GM18907 (cell line): ENCODE measurements around the gene SOD2.
"Not testable (repeated sequence)": the region's sequence is repeated elsewhere in the genome, so short reads cannot be mapped to it uniquely, and the experiment has no call there.

Experiments
- ATAC-seq: cut with Tn5 transposase; IDR thresholded peaks from one replicate; pipeline ENCODE4 v1.9.1; 2021; ENCODE audit warnings: mild to moderate bottlenecking, moderate library complexity; ENCODE audit not compliant: unreplicated experiment

Gene SOD2

GRCh38 chr6:159716247-159717096 is 23.4 kb upstream of the SOD2 start:
- ATAC-seq = no peak

- no peak for ATAC-seq
Observed at GRCh38 chr6:159715605-159716004, 22.6 kb upstream of the SOD2 start.

DNA sequence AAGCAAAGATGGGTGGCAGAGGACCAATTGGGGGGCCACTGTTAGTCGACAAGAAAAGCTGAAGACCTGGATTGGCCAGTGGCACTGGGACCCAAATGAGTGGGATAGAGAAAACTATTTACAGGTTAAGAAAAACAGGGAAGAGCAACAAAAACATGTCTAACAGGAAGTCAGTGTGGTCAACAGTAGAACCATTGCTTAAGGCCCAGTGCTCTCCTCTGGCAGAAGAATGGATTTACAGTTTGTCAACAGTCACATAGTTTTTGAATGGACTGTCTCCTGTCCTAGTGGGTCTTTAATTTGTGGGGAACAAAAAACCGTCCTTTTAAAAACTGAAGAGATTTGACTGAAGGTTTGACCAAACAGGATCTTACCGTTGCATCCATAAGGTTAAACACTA is 22.1 kb upstream of the SOD2 start:
- no peak for ATAC-seq

DNA sequence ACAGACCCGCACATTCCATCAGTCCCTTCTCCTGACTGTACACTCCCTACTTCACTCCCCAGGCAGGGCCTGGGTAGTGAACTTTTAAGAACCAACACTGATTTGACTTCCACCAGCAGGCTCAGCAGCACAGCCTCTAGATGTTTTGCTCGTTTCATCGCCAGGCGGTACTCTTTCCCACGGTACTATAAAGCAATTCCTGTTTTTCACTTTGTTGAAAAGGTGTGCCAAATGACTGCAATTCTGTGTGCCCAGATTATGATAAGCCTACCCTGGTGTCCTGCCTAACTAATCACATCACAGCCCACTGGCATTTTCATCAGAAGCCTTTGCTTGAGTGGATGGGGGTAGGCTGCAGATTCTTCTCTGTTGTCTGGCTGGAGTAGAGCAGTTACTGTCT is 21.4 kb upstream of the SOD2 start:
- ATAC-seq = no peak

GRCh38 chr6:159713984-159714383 is 20.9 kb upstream of the SOD2 start:
- ATAC-seq = no peak

GRCh38 chr6:159712389-159712788 is 19.3 kb upstream of the SOD2 start:
- ATAC-seq = not testable (repeated sequence)

GRCh38 chr6:159710603-159711002 is 17.6 kb upstream of the SOD2 start:
- ATAC-seq = not testable (repeated sequence)

DNA sequence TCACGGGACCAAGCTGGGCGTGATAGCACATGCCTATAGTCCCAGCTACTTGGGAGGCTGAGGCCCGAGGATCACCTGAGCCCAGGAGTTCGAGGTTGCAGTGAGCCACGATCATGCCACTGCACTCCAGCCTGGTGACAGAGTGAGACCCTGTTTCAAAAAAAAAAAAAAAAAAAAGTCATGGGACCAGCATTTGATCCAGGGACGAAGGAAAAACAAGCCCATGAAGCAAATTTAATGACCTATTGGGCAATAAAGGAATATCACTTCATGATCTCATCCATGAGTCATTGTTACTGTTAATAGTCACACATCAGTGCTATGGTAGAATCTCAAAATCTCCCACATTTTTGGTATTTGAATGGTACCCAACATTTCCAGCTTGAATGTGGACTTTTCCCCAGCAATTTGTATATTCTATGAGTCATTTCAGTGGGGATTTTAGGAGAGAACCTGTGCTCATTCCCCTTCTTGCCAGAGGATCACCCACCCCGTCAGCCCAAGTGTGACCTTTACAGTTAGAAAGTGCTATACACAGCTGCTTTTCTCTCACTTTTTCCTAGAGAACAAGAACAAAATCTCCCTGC is 8.5 kb upstream of the SOD2 start:
- ATAC-seq = no peak

GRCh38 chr6:159700970-159701369 is 7.9 kb upstream of the SOD2 start:
- no peak for ATAC-seq

DNA sequence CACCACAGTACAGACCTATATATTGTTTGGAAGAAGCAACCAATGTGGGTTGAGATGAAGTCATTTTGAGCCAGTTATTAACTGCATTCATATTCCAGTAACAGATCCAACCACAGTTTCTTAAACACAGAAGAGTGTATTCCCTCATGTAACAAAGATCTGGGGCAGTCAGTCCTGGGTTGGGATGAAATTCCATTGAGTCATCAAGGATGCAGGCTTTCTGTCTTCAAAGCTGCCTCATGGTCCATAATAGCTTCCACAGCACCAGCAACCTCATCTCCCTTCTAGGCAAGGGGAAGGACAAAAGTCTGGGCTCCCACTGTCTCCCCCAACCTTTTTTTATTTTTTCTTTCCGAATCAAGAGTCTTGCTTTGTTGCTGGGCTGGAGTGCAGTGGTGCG is 2.9 kb upstream of the SOD2 start:
- ATAC-seq = no peak

GRCh38 chr6:159693894-159694545 is 979 bp upstream of the SOD2 start:
- ATAC-seq = no peak

GRCh38 chr6:159692303-159693127 is 526 bp downstream of the SOD2 start:
- peak; percentile 47 for ATAC-seq

GRCh38 chr6:159691963-159692287 is 1.1 kb downstream of the SOD2 start:
- no peak for ATAC-seq

DNA sequence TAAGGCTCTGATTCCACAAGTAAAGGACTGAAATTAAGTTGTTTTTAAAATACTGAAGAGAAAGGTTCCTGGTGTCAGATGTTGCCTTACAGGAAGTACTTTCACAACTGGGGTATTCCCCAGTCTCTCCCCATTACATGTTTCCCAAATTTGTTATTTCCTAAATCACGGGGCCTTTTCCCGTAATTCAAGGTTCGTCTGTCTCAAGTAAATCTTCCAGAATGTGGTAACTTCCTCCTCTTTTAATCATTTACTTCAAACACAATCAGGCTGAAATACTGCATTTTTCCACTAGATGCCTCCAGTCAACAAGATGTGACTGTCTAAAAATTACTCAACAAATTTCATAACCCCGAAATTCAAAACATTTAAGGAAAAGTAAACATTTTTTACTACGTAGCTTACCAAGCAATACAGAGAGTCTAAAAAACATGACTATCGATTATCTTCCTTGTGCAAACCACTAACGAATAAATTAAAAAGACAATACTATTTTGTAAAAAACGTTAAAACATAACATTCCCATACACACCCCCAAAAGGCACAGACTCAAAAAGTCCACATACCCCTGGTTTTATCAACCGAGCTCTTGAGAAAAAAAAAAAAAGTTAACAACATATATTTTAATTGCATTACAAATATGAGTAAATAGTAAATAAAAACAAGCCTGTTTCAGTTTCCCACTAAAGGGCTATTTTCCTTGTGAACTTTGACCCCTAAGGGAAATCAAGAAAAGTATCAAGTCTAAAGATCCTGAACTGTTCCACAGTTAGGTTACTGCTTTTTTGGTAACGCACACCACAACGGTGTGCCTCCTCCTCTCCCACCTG is 1.7 kb downstream of the SOD2 start:
- ATAC-seq = no peak

DNA sequence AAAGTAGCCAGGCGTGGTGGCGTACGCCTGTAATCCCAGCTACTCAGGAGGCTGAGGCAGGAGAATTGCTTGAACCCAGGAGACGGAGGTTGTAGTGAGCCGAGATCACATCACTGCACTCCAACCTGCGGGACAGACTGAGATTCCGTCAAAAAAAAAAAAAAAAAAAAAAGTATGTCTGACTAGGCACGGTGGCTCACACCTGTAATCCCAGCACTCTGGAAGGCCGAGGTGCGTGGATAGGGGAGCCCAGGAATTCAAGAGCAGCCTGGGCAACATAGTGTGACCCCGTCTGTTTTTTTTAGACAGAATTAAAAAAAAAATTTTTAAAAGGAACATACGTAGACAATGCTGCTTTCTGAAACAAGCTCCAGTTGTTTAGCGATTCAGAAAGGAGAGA is 2.9 kb downstream of the SOD2 start:
- not testable (repeated sequence) for ATAC-seq

DNA sequence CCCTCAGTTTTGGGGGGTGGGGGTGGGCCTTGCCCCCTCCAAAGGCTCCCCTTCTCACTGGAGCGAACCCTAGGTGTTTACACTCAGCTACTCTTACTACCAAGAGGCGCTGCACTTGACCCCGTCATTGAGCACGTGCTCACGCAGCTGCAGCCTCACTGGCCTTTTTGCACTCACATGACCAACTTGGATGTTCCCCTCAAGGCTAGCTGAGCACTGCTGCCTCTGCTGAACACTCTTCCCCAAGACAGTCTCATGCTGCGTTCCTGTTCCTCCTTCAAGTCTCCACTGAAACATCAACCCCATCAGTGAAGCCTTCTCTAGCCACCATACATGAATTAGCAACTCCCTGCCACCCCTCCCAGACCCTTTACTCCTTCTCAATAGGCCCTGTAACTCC is 4.0 kb downstream of the SOD2 start:
- ATAC-seq = no peak

- ATAC-seq = no peak
Observed at GRCh38 chr6:159688266-159688905, 4.7 kb downstream of the SOD2 start.

GRCh38 chr6:159687341-159687740 is 5.7 kb downstream of the SOD2 start:
- no peak for ATAC-seq

- ATAC-seq = no peak
Observed at GRCh38 chr6:159686703-159687102, 6.3 kb downstream of the SOD2 start.

DNA sequence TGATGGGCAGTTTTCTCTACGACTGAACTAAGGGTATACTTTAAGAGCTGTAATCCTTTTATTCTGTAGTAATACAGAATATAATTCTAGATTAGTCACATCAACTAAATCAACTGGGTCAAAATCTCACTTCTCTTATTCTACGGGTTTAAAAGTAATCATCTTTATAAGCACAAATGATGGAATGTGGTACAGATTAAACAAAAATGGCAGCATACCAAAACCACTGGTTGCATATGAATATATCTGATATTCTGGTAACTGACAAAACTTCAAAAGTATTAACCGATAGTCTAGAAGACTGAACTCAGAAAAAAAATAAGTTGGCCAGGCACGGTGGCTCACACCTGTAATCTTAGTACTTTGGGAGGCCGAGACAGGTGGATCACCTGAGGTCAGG is 7.0 kb downstream of the SOD2 start:
- no peak for ATAC-seq
